Kidney (tissue), 14 donors: ENCODE measurements around the gene LCLAT1. TPM values are rescaled to one million over a fixed set of nuclear protein-coding genes. Genes with fewer than 3 reads are reported as not detected.
"Not testable (repeated sequence)": the region's sequence is repeated elsewhere in the genome, so short reads cannot be mapped to it uniquely, and the experiment has no call there.

Experiments
- DNase-seq, 5 donors: peaks; one replicate each; pipeline ENCODE4 v3.0.0-alpha.2; 2013 to 2020
- FAIRE-seq: peaks from 2 replicates; lab custom pipeline; 2012; peaks lifted over from hg19 to GRCh38; lab: Jason Lieb, UNC
- H3K27ac ChIP-seq, 2 donors: one replicate each; pipeline ENCODE4 v1.7.0; 2013; ENCODE audit warnings: low read depth in 2 of 2, low read length in 2 of 2, inconsistent platforms in 1 of 2
- H3K27me3 ChIP-seq: one replicate; pipeline ENCODE4 v1.7.1; 2013; ENCODE audit warnings: low read length, inconsistent platforms; ENCODE audit not compliant: control insufficient read depth, insufficient read depth
- H3K36me3 ChIP-seq, 3 donors: one replicate each; pipeline versions ENCODE4 v1.7.0 to v1.7.1; 2013; ENCODE audit warnings: low read length in 3 of 3, control low read depth in 1 of 3, inconsistent platforms in 1 of 3; ENCODE audit not compliant: insufficient read depth in 3 of 3, control insufficient read depth in 2 of 3
- H3K4me1 ChIP-seq, 3 donors: one replicate each; pipeline versions ENCODE4 v1.7.0 to v1.7.1; 2013; ENCODE audit warnings: low read length in 3 of 3, inconsistent platforms in 1 of 3, low read depth in 1 of 3; ENCODE audit not compliant: control insufficient read depth in 2 of 3, insufficient read depth in 2 of 3
- H3K4me3 ChIP-seq, 3 donors: one replicate each; pipeline versions ENCODE4 v1.7.0 to v1.8.1; 2013; ENCODE audit warnings: low read length in 3 of 3, control low read depth in 1 of 3, inconsistent platforms in 1 of 3
- H3K9ac ChIP-seq, 3 donors: one replicate each; pipeline versions ENCODE4 v1.7.0 to v1.7.1; 2013; ENCODE audit warnings: low read length in 3 of 3, control low read depth in 1 of 3, inconsistent platforms in 1 of 3
- H3K9me3 ChIP-seq, 3 donors: one replicate each; pipeline versions ENCODE4 v1.7.0 to v1.7.1; 2013; ENCODE audit warnings: low read length in 3 of 3, control low read depth in 1 of 3, inconsistent platforms in 1 of 3; ENCODE audit not compliant: control insufficient read depth in 2 of 3, insufficient read depth in 1 of 3
- CTCF ChIP-seq: IDR thresholded peaks from 3 replicates; pipeline ENCODE4 v1.5.1; 2012; ENCODE audit warnings: mild to moderate bottlenecking, moderate library complexity, borderline replicate concordance; ENCODE audit not compliant: insufficient read depth; ENCODE audit errors: extremely low read depth
- intact Hi-C: fragments of 100-400 bp; cut with DNase I; formaldehyde crosslinking; loops from one replicate; pipeline ENCODE4 v1.11.1; 2022
- polyA plus RNA-seq: library from polyadenylated mRNA; stranded (reverse); fragments of 350-450 nt; fragmentation: Illumina TruSeq; extraction: RNeasy Lipid Tissue Mini Kit (QIAGEN cat#74804); gene quantifications from one replicate; pipeline ENCODE4 v1.2.3, GENCODE V29; 2014; ENCODE audit warnings: low read depth, low replicate concordance; ENCODE audit not compliant: insufficient read depth
- total RNA-seq: library from RNA; stranded (reverse); fragmentation: NEBNext Ultra II Directional; extraction: Animal tissue kit (Norgen Biotek cat#: 25700); gene quantifications from one replicate; pipeline ENCODE4 v1.2.1, GENCODE V29; 2021
- donor health status: control.
- donor health status: control.
- donor health status: control.
- donor health status: control.
- donor health status: control.
- donor health status: DM: yes; HTN: yes; CAD: no.
- donor health status: Normal renal cell carcinoma (clear cell type).

Gene LCLAT1
- total and polyA plus RNA-seq, 2 donors from 2014 or later: 5.6 to 19.4 TPM

GRCh38 chr2:30636311-30636710 lies 189.3 kb downstream of the LCLAT1 start:
- intact Hi-C loops: no loop called here

GRCh38 chr2:30639836-30640235 lies 192.8 kb downstream of the LCLAT1 start:
- no peak for TF ChIP-seq CTCF
- H3K9ac ChIP-seq: no peak overlapping the region

More at GRCh38 chr2:30636311-30636710, 189.3 kb downstream of the LCLAT1 start:
- DNase-seq (no peak), FAIRE-seq (no peak)
- Histone ChIP-seq H3K4me3 (no peak overlapping the region), H3K9ac (no peak overlapping the region), H3K9me3 (no peaks in the 10 kb centered on the region), H3K36me3 (peaks cover 0 to 4% (median 2%) of the 10 kb centered on the region in 3 donors), H3K27ac (no peak overlapping the region), H3K4me1 (no peaks in the 10 kb centered on the region), H3K27me3 (no peaks in the 10 kb centered on the region)
- no peak for TF ChIP-seq CTCF

GRCh38 chr2:30641765-30642345 lies 194.8 kb downstream of the LCLAT1 start:
- FAIRE-seq (no peak), DNase-seq (no peak)
- no peaks in the 10 kb centered on the region for H3K27me3 ChIP-seq
- no peaks in the 10 kb centered on the region for H3K9me3 ChIP-seq
- no peaks in the 10 kb centered on the region for H3K4me1 ChIP-seq
- TF ChIP-seq CTCF: no peak
- H3K36me3 ChIP-seq: peaks cover 0 to 5% (median 4%) of the 10 kb centered on the region in 3 donors
- no peak overlapping the region for H3K4me3 ChIP-seq
- no peak overlapping the region for H3K9ac ChIP-seq
- intact Hi-C loops: no loop called here
- no peak overlapping the region for H3K27ac ChIP-seq

More at GRCh38 chr2:30639836-30640235, 192.8 kb downstream of the LCLAT1 start:
- Histone ChIP-seq H3K27me3 (no peaks in the 10 kb centered on the region), H3K36me3 (peaks cover 0 to 5% (median 4%) of the 10 kb centered on the region in 3 donors), H3K9me3 (no peaks in the 10 kb centered on the region), H3K4me3 (no peak overlapping the region), H3K4me1 (no peaks in the 10 kb centered on the region), H3K27ac (no peak overlapping the region)
- intact Hi-C loops: no loop called here
- DNase-seq (no peak), FAIRE-seq (no peak)

GRCh38 chr2:30643013-30643412 lies 196.0 kb downstream of the LCLAT1 start:
- H3K27me3 ChIP-seq, intact Hi-C loops, H3K4me1 ChIP-seq, H3K9ac ChIP-seq, H3K36me3 ChIP-seq, H3K4me3 ChIP-seq, H3K27ac ChIP-seq, DNase-seq, H3K9me3 ChIP-seq: not testable (repeated sequence)
- peak; percentile 47 for FAIRE-seq
